ENCODE results near the gene LARP4B.

GRCh38 chr10:778626-779330 lies 152.7 kb downstream of the LARP4B start:
- TF ChIP-seq GABPA (IDR thresholded peaks at IDR 0.05 in 1 of 2, conservative IDR thresholded peaks at IDR 0.05 in 1 of 2), result no peak
- no peak for TF ChIP-seq REST (IDR thresholded peaks at IDR 0.05)
